Duodenal mucosa (tissue), 2 donors: ENCODE results near the gene TXNDC5.
A peak's percentile ranks its signal among the peaks of the same experiment; 100 is the strongest.

Source experiments
- H3K27ac ChIP-seq: one replicate; pipeline ENCODE4 v1.7.0; 2013; ENCODE audit warnings: low read depth, low read length
- H3K27me3 ChIP-seq, 2 donors: one replicate each; pipeline ENCODE4 v1.7.0; 2013; ENCODE audit warnings: low read length in 2 of 2, control low read depth in 1 of 2; ENCODE audit not compliant: insufficient read depth in 2 of 2, control insufficient read depth in 1 of 2
- H3K36me3 ChIP-seq, 2 donors: one replicate each; pipeline ENCODE4 v1.7.0; 2013; ENCODE audit warnings: low read length in 2 of 2, control low read depth in 1 of 2; ENCODE audit not compliant: insufficient read depth in 2 of 2, control insufficient read depth in 1 of 2
- H3K4me1 ChIP-seq, 2 donors: one replicate each; pipeline ENCODE4 v1.7.0; 2013; ENCODE audit warnings: low read length in 2 of 2, control low read depth in 1 of 2; ENCODE audit not compliant: insufficient read depth in 2 of 2, control insufficient read depth in 1 of 2
- H3K4me3 ChIP-seq, 2 donors: one replicate each; pipeline ENCODE4 v1.7.0; 2013; ENCODE audit warnings: low read length in 2 of 2, low read depth in 1 of 2
- H3K9ac ChIP-seq, 2 donors: one replicate each; pipeline ENCODE4 v1.7.0; 2013; ENCODE audit warnings: low read length in 2 of 2, low read depth in 1 of 2
- H3K9me3 ChIP-seq, 2 donors: one replicate each; pipeline ENCODE4 v1.7.0; 2013; ENCODE audit warnings: low read length in 2 of 2, control low read depth in 1 of 2; ENCODE audit not compliant: control insufficient read depth in 1 of 2

Gene TXNDC5

GRCh38 chr6:7905416-7905815 lies 5.2 kb downstream of the TXNDC5 start:
- Histone ChIP-seq H3K9me3 (no peaks in the 10 kb centered on the region), H3K4me1 (peaks cover 31 to 48% of the 10 kb centered on the region in 2 donors), H3K9ac (no peak overlapping the region), H3K27ac (no peak overlapping the region), H3K36me3 (peaks cover 35 to 40% of the 10 kb centered on the region in 2 donors), H3K27me3 (no peaks in the 10 kb centered on the region), H3K4me3 (no peak overlapping the region)

DNA sequence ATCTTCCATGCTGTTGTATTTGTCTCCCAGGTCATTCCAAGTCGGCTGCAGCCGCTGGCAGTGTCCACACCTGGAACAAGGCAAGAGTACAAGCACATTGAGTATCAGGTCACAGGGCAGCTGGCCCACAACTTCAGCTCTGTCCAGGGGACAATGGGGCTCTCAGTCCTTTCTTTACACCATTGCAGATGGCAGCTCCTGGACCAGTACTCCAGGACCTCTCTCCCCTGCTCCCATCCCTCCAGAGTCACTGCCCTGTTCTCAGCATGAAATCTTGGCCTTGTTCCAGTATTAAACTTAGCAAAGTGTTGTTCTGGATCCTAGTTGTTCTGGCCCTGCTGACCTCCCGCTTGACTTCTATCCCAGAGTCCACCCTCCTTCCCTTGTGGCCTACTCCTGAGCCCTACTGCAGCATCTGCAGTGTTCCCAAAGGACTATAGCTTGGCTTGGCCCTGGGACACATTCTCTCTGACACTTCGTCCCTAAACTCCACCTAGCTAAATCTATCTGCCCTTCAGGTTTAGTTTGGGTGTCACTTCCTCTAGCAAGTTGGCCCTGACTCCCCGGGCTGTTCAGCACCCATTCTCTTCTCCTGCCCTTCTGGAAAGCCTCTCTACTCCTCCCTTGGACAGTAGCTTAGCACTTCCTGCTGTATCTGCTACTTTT lies 5.8 kb downstream of the TXNDC5 start:
- no peaks in the 10 kb centered on the region for H3K27me3 ChIP-seq
- no peak overlapping the region for H3K4me3 ChIP-seq
- peaks cover 41 to 46% of the 10 kb centered on the region in 2 donors for H3K36me3 ChIP-seq
- H3K9ac ChIP-seq, result no peak overlapping the region
- no peak overlapping the region for H3K27ac ChIP-seq
- no peaks in the 10 kb centered on the region for H3K9me3 ChIP-seq
- H3K4me1 ChIP-seq, result peaks cover 33 to 54% of the 10 kb centered on the region in 2 donors

DNA sequence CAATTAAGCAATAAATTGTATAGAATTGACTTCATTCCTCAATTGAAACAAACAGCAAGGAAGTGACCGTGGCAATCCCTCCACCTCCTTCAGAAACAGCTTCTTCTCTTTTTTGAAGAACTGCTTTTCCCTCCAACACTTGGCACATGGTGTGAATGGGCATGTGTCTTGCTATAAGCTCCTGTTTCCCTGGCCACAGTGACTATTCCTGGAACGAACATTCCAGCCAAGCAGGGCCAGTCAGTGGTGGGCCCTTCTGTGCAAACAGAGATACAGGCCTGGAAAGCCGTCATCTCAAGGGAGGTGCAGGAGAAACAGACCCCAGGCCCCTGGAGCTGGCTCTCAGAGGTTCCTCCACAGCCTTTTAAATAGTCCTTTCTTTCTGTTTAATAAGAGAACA lies 6.9 kb downstream of the TXNDC5 start:
- peaks cover 35 to 55% of the 10 kb centered on the region in 2 donors for H3K4me1 ChIP-seq
- H3K36me3 ChIP-seq, result peaks cover 44 to 50% of the 10 kb centered on the region in 2 donors
- H3K9ac ChIP-seq, result no peak overlapping the region
- no peaks in the 10 kb centered on the region for H3K9me3 ChIP-seq
- no peak overlapping the region for H3K27ac ChIP-seq
- no peaks in the 10 kb centered on the region for H3K27me3 ChIP-seq
- H3K4me3 ChIP-seq, result no peak overlapping the region

GRCh38 chr6:7902867-7903266 lies 7.7 kb downstream of the TXNDC5 start:
- Histone ChIP-seq H3K27me3 (no peaks in the 10 kb centered on the region), H3K27ac (no peak overlapping the region), H3K9me3 (no peaks in the 10 kb centered on the region), H3K4me3 (no peak overlapping the region), H3K4me1 (peaks cover 38 to 54% of the 10 kb centered on the region in 2 donors), H3K9ac (no peak overlapping the region), H3K36me3 (peaks cover 50 to 58% of the 10 kb centered on the region in 2 donors)

GRCh38 chr6:7902221-7902620 lies 8.4 kb downstream of the TXNDC5 start:
- Histone ChIP-seq H3K27ac (peak overlapping the region; percentile 11), H3K9me3 (no peaks in the 10 kb centered on the region), H3K4me1 (peaks cover 36 to 48% of the 10 kb centered on the region in 2 donors), H3K27me3 (no peaks in the 10 kb centered on the region), H3K36me3 (peaks cover 46 to 64% of the 10 kb centered on the region in 2 donors), H3K9ac (no peak overlapping the region), H3K4me3 (no peak overlapping the region)

DNA sequence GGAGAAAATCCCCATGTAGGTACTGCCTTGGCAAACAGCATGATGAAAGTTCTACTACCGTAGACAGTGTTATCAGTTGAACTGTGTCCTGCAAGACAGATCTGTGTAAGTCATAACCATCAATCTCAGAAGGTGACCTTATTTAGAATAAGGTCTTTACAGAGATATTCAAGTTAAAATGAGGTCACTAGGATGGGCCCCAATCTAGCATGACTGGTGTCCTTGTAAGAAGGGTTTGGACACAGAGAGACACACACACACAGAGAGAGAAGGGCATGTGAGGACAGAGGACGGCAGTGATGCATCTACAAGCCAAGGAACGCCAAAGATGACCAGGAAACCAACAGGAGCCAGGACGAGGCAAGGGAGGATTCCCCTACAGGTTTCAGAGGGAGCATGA lies 8.8 kb downstream of the TXNDC5 start:
- Histone ChIP-seq H3K27me3 (no peaks in the 10 kb centered on the region), H3K9me3 (no peaks in the 10 kb centered on the region), H3K27ac (peak overlapping the region; percentile 11), H3K36me3 (peaks cover 44 to 66% of the 10 kb centered on the region in 2 donors), H3K9ac (no peak overlapping the region), H3K4me3 (no peak overlapping the region), H3K4me1 (peaks cover 35 to 44% of the 10 kb centered on the region in 2 donors)

DNA sequence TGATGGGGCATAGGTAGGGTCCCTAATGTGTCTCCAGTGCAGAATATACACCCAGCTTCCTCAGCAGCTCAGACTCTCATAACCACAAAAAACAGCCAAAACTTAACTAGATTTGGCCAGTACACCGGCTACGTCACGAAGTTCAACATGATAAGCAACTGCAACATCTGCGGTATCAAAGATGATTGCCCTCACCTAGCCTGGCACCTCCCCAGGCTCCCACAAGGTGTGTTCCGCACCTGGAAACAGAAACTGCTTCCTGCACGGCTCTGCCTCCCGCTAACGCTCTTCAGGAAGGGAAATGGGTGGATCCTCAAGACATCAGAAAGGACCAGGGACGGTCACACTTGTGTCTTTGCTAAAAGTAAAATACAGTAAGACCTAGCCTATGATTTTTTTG lies 9.5 kb downstream of the TXNDC5 start:
- Histone ChIP-seq H3K4me3 (no peak overlapping the region), H3K27ac (no peak overlapping the region), H3K9ac (no peak overlapping the region), H3K9me3 (no peaks in the 10 kb centered on the region), H3K4me1 (peaks cover 35 to 43% of the 10 kb centered on the region in 2 donors), H3K36me3 (peaks cover 51 to 73% of the 10 kb centered on the region in 2 donors), H3K27me3 (no peaks in the 10 kb centered on the region)

- no peak overlapping the region for H3K4me3 ChIP-seq
- no peak overlapping the region for H3K9ac ChIP-seq
- H3K9me3 ChIP-seq, result no peaks in the 10 kb centered on the region
- H3K36me3 ChIP-seq, result peaks cover 56 to 77% of the 10 kb centered on the region in 2 donors
- H3K27me3 ChIP-seq, result no peaks in the 10 kb centered on the region
- H3K27ac ChIP-seq, result no peak overlapping the region
- H3K4me1 ChIP-seq, result peaks cover 35 to 43% of the 10 kb centered on the region in 2 donors
Observed at GRCh38 chr6:7900621-7901020, 10.0 kb downstream of the TXNDC5 start.

DNA sequence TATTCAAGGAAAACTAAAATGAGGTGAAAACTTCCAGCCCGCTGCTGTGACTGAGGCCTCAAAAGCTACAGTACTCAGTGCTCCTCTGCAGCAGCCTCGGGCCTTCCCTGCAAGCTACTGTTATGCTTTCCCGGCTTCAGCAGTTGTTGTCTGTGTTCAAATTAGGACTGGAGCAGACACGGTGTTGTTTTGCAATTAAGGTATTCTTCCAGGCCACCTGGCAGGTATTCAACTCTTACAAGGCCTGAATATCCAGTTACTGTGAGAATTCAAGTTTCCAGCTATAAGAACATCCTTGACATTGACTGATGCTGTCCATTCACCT lies 10.7 kb downstream of the TXNDC5 start:
- no peak overlapping the region for H3K4me3 ChIP-seq
- no peak overlapping the region for H3K9ac ChIP-seq
- no peaks in the 10 kb centered on the region for H3K27me3 ChIP-seq
- no peak overlapping the region for H3K27ac ChIP-seq
- peaks cover 63 to 83% of the 10 kb centered on the region in 2 donors for H3K36me3 ChIP-seq
- no peaks in the 10 kb centered on the region for H3K9me3 ChIP-seq
- peaks cover 35 to 43% of the 10 kb centered on the region in 2 donors for H3K4me1 ChIP-seq

GRCh38 chr6:7899101-7899888 lies 11.3 kb downstream of the TXNDC5 start:
- no peaks in the 10 kb centered on the region for H3K9me3 ChIP-seq
- H3K27ac ChIP-seq, result no peak overlapping the region
- H3K4me1 ChIP-seq, result peaks cover 35 to 43% of the 10 kb centered on the region in 2 donors
- no peaks in the 10 kb centered on the region for H3K27me3 ChIP-seq
- peaks cover 60 to 83% of the 10 kb centered on the region in 2 donors for H3K36me3 ChIP-seq
- H3K4me3 ChIP-seq, result no peak overlapping the region
- H3K9ac ChIP-seq, result no peak overlapping the region
